ENCODE data around the gene HPS4.
"Not testable (repeated sequence)": the region's sequence is repeated elsewhere in the genome, so short reads cannot be mapped to it uniquely, and the experiment has no call there.

The HPS4 gene

DNA sequence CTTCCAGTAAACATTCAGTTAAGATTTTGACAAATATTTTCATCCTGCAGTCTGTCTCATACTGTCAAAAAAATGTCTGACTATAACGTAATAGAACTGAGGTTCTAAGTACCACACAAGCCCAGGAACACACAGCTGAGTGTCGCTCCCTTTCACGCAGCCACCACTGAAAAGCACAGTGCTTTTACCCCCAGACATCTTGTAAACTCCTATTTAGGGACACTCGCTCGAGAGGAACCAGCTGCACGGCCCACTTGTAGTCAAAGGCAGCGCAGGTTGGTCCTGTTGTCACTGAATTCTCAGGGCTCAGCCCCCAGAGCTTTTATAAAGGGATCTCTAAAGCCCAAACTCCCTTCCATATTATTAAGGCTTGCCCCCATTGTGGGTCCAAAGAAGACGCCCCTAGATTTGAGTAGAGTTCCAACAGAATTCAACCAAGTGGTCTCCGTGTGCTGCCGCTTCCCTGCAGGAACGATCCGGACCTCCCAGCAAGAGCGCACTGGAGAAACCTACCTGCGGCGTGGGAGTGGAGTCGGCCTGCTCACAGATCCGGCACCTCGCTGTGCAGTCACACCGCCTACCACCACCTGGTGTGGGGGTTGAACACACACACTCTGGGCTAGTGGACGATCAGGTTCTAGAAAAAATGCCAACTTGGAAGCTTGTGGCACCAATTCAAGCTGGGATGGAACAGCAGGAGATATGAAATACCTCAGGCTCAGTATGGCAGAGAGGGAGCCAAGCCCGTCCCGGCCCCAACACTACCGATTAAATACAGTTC is 31.2 kb downstream of the HPS4 start:
- no peak overlapping the region for H3K27ac Mint-ChIP-seq
- CTCF ChIA-PET: interaction anchor here (1.9 kb wide), 1 partner anchor 86 kb away, joined by 6 read pairs; no protein-coding TSS in a partner anchor
- H3K4me3 Mint-ChIP-seq: no peak overlapping the region
- peaks cover 8% of the 10 kb centered on the region for H3K36me3 Mint-ChIP-seq
- DNase-seq: no peak
- no peaks in the 10 kb centered on the region for H3K4me1 Mint-ChIP-seq
- no peaks in the 10 kb centered on the region for H3K27me3 Mint-ChIP-seq
- no peaks in the 10 kb centered on the region for H3K9me3 Mint-ChIP-seq

DNA sequence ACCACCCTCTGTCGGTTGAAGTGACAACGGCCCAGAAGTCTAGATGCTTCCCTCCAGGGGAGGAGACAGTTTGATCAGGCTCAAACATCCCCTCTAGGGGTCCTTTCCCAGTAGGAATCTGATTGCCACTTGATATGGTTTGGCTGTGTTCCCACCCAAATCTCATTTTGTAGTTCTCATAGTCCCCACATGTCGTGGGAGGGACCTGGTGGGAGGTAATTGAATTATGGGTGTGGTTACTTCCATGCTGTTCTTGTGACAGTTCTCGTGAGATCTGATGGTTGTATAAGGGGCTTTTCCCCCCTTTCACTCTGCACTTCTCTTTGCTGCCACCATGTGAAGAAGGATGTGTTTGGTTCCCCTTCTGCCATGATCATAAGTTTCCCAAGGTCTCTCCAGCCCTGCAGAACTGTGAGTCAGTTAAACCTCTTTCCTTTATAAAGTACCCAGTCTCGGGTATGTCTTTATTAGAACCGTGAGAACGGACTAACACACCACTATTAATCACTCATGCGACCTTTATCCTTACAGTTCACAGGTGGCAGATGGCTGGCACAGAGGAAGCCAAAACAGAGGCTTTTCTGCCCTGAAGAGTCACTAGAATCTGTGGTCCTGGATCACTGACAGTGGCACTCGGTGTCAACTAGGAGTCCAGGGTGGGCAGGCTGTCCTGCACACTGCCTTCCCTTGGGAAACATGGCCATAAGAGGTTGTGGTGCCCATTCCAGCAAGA is 33.0 kb downstream of the HPS4 start:
- CTCF ChIA-PET: no interaction called here
- Mint-ChIP-seq H3K9me3 (no peaks in the 10 kb centered on the region), H3K27ac (no peak overlapping the region), H3K27me3 (no peaks in the 10 kb centered on the region), H3K36me3 (peaks cover 4% of the 10 kb centered on the region), H3K4me3 (no peak overlapping the region), H3K4me1 (no peaks in the 10 kb centered on the region)
- no peak for DNase-seq

DNA sequence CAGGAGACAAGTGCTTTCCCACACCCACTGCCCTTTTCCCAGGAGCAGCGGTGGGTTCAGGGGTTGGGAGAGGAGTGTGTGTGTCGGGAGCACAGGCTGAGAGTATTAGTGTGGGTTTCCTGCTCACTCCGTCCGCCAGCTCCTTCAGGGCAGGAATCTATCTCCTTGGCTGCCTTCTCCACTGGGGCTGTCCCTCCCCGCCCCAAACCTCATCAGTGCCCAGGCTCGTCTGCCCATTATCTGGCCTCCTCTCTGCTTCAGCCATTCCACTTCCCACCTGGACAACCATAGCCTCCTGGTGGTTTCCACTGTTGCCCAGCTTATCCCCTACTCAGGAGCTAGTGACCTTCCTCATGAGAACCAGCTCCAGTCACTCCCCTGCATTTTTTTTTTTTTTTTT is 34.6 kb downstream of the HPS4 start:
- Mint-ChIP-seq H3K36me3 (peaks cover 6% of the 10 kb centered on the region), H3K27ac (no peak overlapping the region), H3K9me3 (no peaks in the 10 kb centered on the region), H3K27me3 (no peaks in the 10 kb centered on the region), H3K4me1 (no peaks in the 10 kb centered on the region), H3K4me3 (no peak overlapping the region)
- CTCF ChIA-PET: no interaction called here
- no peak for DNase-seq

DNA sequence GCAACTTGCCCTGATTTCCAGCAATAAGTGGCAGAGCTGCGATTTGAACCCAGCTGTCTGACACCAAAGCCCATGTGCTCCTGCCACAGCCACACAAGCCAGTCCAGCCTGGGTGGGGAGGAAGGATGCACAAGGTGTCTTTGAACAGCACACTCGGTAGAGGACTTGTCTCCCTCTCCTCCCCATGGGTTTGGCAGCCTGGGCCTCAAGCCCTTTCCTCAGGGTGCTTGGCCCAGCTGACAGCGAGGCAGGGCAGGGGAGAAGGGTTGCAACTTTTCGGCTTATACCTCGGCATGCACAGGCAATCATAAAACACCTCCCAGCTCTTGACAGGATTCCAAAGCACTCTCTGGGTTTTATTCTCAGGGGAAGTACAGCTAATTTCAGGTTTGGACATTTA is 35.2 kb downstream of the HPS4 start:
- H3K4me3 Mint-ChIP-seq: no peak overlapping the region
- no peak for DNase-seq
- no peaks in the 10 kb centered on the region for H3K9me3 Mint-ChIP-seq
- H3K27me3 Mint-ChIP-seq: no peaks in the 10 kb centered on the region
- CTCF ChIA-PET: no interaction called here
- peaks cover 6% of the 10 kb centered on the region for H3K36me3 Mint-ChIP-seq
- no peak overlapping the region for H3K27ac Mint-ChIP-seq
- H3K4me1 Mint-ChIP-seq: no peaks in the 10 kb centered on the region

DNA sequence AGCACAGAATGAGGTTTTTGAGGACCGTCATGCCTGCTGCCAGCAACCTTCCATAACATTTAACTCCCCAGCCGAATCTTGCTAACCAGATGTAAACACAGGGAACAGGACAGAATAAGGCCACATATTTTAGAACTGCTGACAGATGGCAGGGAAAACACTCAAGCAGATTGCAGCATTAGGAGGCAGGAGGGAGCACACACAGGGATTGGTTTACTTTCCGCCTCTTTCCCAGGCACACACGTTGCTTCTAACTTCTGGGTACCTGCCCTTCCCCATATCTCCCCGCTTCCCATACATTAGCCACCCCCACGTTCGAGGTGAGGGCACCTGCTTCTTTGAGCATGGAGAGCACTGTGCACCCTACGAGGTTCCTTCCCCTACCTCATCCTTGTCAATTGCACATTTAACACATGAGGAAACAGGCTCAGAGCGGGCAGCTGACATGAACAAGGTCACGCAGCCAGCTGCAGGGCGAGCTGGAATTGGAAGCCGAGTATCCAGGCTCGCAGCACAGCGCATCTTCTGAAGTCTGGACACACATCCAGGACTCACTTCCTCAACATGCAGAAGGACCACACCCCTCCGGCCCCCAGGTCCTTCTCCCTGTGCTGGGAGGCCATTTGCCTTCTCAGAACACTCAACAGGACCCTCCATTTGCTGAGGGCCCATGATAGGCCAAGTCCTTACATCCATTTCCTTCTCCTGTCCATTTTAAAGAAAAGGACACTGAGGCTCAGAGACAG is 35.8 kb downstream of the HPS4 start:
- Mint-ChIP-seq H3K36me3 (peaks cover 6% of the 10 kb centered on the region), H3K27ac (peak overlapping the region; percentile 35), H3K27me3 (no peaks in the 10 kb centered on the region), H3K4me1 (no peaks in the 10 kb centered on the region), H3K9me3 (no peaks in the 10 kb centered on the region), H3K4me3 (no peak overlapping the region)
- CTCF ChIA-PET: no interaction called here
- no peak for DNase-seq

DNA sequence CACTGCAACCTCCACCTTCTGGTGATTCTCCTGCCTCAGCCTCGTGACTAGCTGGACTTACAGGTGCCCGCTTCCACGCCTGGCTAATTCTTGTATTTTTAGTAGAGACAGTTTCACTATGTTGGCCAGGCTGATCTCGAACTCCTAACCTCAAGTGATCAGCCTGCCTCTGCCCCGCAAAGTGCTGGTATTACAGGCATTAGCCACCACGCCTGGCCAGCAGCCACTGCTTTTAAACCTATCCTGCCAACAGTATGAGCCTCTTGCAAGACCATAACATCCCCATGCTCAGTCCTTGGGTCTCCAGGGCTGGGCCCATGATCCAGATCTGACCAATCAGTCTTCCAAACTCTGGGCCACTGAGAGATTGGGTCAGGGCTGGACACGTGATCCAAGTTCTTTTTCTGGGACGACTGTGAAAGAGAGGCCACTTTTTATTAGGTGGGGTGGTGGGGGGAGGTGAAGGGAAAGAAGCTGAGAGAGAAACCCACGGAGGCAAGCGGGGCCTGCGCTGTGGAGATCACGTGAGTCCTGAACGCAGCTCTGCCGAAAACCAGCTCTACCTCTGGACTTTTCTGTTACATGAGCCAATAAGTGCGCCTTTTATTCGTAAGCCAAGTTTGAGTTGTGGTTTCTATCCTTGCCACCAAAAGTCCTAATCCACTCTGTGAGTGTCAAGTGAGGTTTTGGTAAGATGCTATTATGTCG is 36.6 kb downstream of the HPS4 start:
- CTCF ChIA-PET: no interaction called here
- Mint-ChIP-seq H3K4me3 (no peak overlapping the region), H3K9me3 (no peaks in the 10 kb centered on the region), H3K27ac (no peak overlapping the region), H3K27me3 (no peaks in the 10 kb centered on the region), H3K4me1 (peaks cover 2% of the 10 kb centered on the region), H3K36me3 (peaks cover 8% of the 10 kb centered on the region)
- DNase-seq: no peak

DNA sequence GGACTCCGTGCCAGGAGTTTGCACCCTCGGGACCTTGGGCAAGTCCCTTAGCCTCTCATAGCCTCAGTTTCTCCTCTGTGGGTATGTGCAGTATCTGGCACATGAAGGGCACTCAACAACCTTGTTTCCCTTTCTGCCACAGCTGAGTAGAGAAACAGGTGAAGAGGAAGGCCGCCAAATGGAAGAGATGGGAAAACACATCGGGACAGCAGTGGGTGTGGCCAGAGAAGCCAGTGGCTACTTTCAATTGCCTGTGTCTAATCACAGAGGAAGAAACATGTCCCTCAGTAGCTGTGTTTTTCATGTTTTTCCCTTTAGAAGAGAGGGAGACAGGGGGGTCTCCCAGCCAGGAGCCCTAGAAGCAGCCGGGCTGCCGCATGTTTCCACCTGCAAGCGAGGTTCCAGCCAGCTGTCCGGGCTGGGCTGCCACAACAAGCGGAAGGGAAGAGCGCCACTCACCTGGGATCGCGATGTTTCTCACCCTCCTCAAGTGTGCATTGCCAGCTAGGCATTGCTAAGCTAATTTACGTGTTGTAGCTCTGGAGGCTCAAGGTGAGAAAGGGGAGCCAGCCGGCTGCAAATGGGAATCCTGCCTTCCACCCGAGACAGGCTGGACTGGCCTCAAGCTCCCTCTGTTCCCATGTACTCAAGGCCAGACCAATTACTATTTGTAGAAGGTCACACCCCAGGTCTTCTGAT is 37.9 kb downstream of the HPS4 start:
- DNase-seq: no peak
- Mint-ChIP-seq H3K4me3 (no peak overlapping the region), H3K36me3 (peaks cover 4% of the 10 kb centered on the region), H3K9me3 (no peaks in the 10 kb centered on the region), H3K4me1 (peaks cover 2% of the 10 kb centered on the region), H3K27me3 (no peaks in the 10 kb centered on the region), H3K27ac (no peak overlapping the region)
- CTCF ChIA-PET: no interaction called here

DNA sequence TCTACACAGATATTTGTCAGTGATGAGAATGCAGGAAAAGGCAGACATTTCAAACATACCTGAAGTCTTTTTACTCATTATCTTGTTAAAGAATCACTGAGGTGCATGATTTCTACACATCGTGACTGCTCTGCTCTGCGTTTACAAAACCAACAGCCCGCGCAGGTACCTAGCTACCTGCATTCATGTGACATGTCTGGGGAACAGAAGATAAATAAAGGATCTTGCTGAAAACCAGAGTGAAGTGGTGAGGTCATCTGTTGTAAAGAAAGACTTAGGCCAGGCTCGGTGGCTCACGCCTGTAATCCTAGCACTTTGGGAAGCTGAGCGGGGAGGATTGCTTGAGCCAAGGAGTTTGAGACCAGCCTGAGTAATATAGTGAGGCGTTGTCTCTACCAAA is 38.8 kb downstream of the HPS4 start:
- peaks cover 2% of the 10 kb centered on the region for H3K4me1 Mint-ChIP-seq
- H3K36me3 Mint-ChIP-seq: peaks cover 4% of the 10 kb centered on the region
- H3K27ac Mint-ChIP-seq: no peak overlapping the region
- DNase-seq: no peak
- no peak overlapping the region for H3K4me3 Mint-ChIP-seq
- CTCF ChIA-PET: no interaction called here
- H3K27me3 Mint-ChIP-seq: no peaks in the 10 kb centered on the region
- no peaks in the 10 kb centered on the region for H3K9me3 Mint-ChIP-seq

DNA sequence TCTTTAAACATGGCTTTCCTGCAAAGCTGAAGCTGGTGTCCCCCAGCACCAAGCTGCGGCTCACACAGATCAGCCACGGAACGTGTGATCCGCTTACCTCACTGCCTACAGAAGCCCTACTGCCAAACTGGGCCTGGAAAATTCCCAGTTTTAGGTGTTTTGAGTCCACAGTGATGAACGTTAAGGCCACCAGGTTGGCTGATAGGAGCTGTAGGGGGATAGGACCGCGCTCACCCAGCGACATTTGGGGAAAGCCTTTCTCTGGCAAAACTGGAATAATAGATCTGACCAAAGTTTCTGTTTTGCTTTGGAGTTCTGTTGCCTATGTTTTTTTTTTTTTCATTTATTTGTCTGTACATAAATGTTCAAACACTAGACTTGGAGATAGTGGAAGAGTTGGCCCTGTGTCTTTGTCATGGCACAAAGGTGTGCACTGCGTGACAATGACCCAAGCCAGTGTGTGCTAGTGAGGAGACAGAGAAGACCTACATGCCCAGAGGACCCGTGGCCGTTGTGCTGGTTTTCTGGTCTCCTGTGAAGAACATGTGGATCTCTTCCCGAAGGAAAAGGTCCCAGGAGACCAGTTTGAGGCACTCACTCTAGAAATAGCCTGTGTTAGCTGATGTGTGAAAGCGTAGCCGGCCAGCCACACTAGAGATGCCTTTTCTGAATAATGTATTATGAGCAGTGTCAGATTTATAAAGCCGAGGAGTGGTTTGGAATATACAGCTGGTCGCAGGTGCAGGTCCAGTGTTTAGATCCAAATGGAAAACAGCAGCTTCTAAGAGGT is 39.5 kb downstream of the HPS4 start:
- H3K9me3 Mint-ChIP-seq: no peaks in the 10 kb centered on the region
- DNase-seq: no peak
- CTCF ChIA-PET: interaction anchor here (0.8 to 1.5 kb wide), 2 partner anchors 17 to 19 kb away, joined by 3 to 6 read pairs; no protein-coding TSS in a partner anchor
- H3K27ac Mint-ChIP-seq: no peak overlapping the region
- peaks cover 4% of the 10 kb centered on the region for H3K36me3 Mint-ChIP-seq
- H3K27me3 Mint-ChIP-seq: no peaks in the 10 kb centered on the region
- H3K4me3 Mint-ChIP-seq: no peak overlapping the region
- peaks cover 2% of the 10 kb centered on the region for H3K4me1 Mint-ChIP-seq

DNA sequence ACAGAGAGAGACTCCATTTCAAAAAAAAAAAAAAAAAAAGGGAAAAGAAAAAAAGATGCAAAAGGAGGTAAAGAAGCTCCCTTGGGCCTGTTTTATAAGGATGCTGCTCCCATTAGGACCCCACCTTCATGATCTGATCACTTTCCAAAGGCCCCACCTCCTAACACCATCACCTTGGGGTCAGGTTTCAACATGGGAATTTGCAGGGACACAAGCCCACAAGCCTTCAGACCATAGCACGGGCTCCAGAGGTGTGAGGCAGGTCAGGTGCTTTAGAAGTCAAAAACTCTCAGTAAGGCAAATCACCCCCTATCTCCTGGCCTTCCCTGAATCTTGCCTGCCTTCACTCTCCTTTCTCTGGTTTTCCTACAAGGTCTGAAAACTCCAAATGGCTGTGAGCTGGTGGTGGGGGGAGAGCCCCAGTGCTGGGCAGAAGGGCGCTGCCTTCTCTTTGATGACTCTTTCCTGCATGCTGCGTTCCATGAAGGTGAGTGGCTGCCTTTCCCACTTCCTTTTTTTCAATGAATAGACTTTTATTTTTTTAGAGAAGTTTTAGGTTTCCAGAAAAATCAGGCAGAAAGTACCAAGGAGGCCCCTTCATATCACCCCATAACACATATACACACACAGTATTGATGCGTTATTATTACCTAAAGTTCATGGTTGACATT is 41.4 kb downstream of the HPS4 start:
- Mint-ChIP-seq H3K4me1 (peaks cover 4% of the 10 kb centered on the region), H3K36me3 (peaks cover 6% of the 10 kb centered on the region), H3K4me3 (no peak overlapping the region), H3K27ac (no peak overlapping the region), H3K27me3 (no peaks in the 10 kb centered on the region), H3K9me3 (no peaks in the 10 kb centered on the region)
- no peak for DNase-seq
- CTCF ChIA-PET: interaction anchor here (0.6 to 1.5 kb wide), 2 partner anchors 19 to 74 kb away, joined by 3 to 6 read pairs; no protein-coding TSS in a partner anchor

DNA sequence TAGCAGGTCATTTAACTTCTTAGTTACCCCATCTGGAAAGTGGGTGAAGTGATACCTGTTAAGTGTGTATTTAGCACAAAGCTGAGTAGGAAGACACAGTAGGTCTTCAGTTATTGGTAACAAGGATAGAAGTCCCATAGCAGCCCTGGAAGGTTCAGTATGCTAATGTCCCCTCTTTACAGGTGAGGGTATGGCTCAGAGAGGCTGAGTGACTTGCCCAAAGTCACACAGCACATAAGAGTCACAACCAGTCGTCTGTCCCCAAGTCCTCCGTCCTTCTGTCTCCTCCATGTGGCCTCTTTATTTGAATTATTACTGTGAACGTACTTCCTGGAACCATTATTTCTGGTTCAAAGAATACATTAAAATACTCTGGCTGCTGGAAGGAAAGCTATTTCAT is 44.0 kb downstream of the HPS4 start:
- no peaks in the 10 kb centered on the region for H3K9me3 Mint-ChIP-seq
- peaks cover 27% of the 10 kb centered on the region for H3K4me1 Mint-ChIP-seq
- no peaks in the 10 kb centered on the region for H3K27me3 Mint-ChIP-seq
- no peak for DNase-seq
- no peak overlapping the region for H3K27ac Mint-ChIP-seq
- H3K4me3 Mint-ChIP-seq: no peak overlapping the region
- H3K36me3 Mint-ChIP-seq: peaks cover 21% of the 10 kb centered on the region
- CTCF ChIA-PET: interaction anchor here (1.1 kb wide), 1 partner anchor 64 kb away, joined by 3 read pairs; no protein-coding TSS in a partner anchor

DNA sequence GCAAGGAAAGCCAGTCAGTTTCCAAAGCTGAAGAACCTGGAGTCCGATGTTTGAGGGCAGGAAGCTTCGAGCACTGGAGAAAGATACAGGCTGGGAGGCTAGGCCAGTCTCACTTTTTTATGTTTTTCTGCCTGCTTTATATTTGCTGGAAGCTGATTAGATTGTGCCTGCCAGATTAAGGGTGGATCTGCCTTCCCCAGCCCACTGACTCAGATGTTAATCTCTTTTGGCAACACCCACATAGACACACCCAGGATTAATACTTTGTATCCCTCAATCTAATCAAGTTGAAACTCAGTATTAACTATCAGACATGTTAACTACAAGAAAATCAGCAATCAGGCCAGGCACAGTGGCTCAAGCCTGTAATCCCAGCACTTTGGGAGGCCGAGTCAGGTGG is 44.8 kb downstream of the HPS4 start:
- CTCF ChIA-PET: interaction anchor here (1.0 kb wide), 1 partner anchor 40 kb away, joined by 4 read pairs; no protein-coding TSS in a partner anchor
- Mint-ChIP-seq H3K36me3 (peaks cover 24% of the 10 kb centered on the region), H3K4me1 (peaks cover 27% of the 10 kb centered on the region)

More for the DNA sequence above, 44.8 kb downstream of the HPS4 start:
- not testable (repeated sequence) for H3K9me3 Mint-ChIP-seq, H3K27me3 Mint-ChIP-seq, H3K4me3 Mint-ChIP-seq, DNase-seq
- peak overlapping the region; percentile 58 for H3K27ac Mint-ChIP-seq
